Type B pancreatic cell (in vitro differentiated cells): Measurements from ENCODE around the gene AMIGO3. TPM values are rescaled to one million over a fixed set of nuclear protein-coding genes. Genes with fewer than 3 reads are reported as not detected.
A peak's percentile ranks its signal among the peaks of the same experiment; 100 is the strongest.

Experiments used
- DNase-seq: peaks from one replicate; pipeline ENCODE4 v3.0.0; 2021; ENCODE audit warnings: mixed read lengths; ENCODE audit not compliant: unreplicated experiment; ENCODE audit errors: extremely low spot score
- H3K27ac Mint-ChIP-seq: 2 replicates; pipeline ENCODE4 v1.8.0; 2021; ENCODE audit warnings: mild to moderate bottlenecking, mixed read lengths
- H3K27me3 Mint-ChIP-seq: 2 replicates; pipeline ENCODE4 v1.8.0; 2021; ENCODE audit warnings: mixed read lengths
- H3K36me3 Mint-ChIP-seq: 2 replicates; pipeline ENCODE4 v1.8.0; 2021; ENCODE audit warnings: mixed read lengths
- H3K4me1 Mint-ChIP-seq: one replicate; pipeline ENCODE4 v1.8.0; 2021; ENCODE audit warnings: mixed read lengths; ENCODE audit not compliant: unreplicated experiment
- H3K4me3 Mint-ChIP-seq: 2 replicates; pipeline ENCODE4 v1.8.0; 2021; ENCODE audit warnings: mild to moderate bottlenecking, mixed read lengths
- H3K9me3 Mint-ChIP-seq: 2 replicates; pipeline ENCODE4 v1.8.0; 2021; ENCODE audit warnings: mixed read lengths
- CTCF ChIP-seq: fragments of 200-600 bp; sonication (generic); conservative IDR thresholded peaks from 2 replicates; pipeline ENCODE4 v1.5.0; 2021; ENCODE audit warnings: antibody characterized with exemption, mild to moderate bottlenecking
- long read RNA-seq: library from polyadenylated mRNA; unstranded; transcript quantifications from one replicate; pipeline ENCODE4 v2.0.0, GENCODE V29; 2020
- total RNA-seq: library from RNA; stranded (reverse); gene quantifications from 2 replicates; pipeline ENCODE4 v1.2.1, GENCODE V29; 2021; ENCODE audit warnings: low replicate concordance

AMIGO3 gene
- 0.36 TPM in 1 of 2 replicates, not detected in the other for total RNA-seq
- long read RNA-seq = 0 reads

- H3K4me1 Mint-ChIP-seq = peaks cover 13% of the 10 kb centered on the region
- H3K27ac Mint-ChIP-seq = peak within 1 kb of the TSS; percentile 92
- no peaks in the 10 kb centered on the region for H3K36me3 Mint-ChIP-seq
- TF ChIP-seq CTCF = peak; percentile 89
- H3K4me3 Mint-ChIP-seq = peak within 1 kb of the TSS; percentile 85
- DNase-seq = peak; percentile 94
- no peaks in the 10 kb centered on the region for H3K27me3 Mint-ChIP-seq
- no peaks in the 10 kb centered on the region for H3K9me3 Mint-ChIP-seq
These were observed at the start of gene AMIGO3 for GRCh38 chr3:49719214-49719884. Gene AMIGO3 (minus strand): TSS chr3:49719684. CDS start chr3:49719465, 219 bp downstream.

- H3K9me3 Mint-ChIP-seq = no peaks in the 10 kb centered on the region
- no peak for DNase-seq
- no peak overlapping the region for H3K4me3 Mint-ChIP-seq
- H3K36me3 Mint-ChIP-seq = peaks cover 4% of the 10 kb centered on the region
- no peak overlapping the region for H3K27ac Mint-ChIP-seq
- H3K4me1 Mint-ChIP-seq = no peaks in the 10 kb centered on the region
- TF ChIP-seq CTCF = no peak
- no peaks in the 10 kb centered on the region for H3K27me3 Mint-ChIP-seq
These were observed 44.5 kb upstream of the AMIGO3 start for GRCh38 chr3:49763981-49764380.

- TF ChIP-seq CTCF = no peak
- no peak overlapping the region for H3K4me3 Mint-ChIP-seq
- peaks cover 4% of the 10 kb centered on the region for H3K36me3 Mint-ChIP-seq
- no peak for DNase-seq
- H3K27me3 Mint-ChIP-seq = no peaks in the 10 kb centered on the region
- no peak overlapping the region for H3K27ac Mint-ChIP-seq
- no peaks in the 10 kb centered on the region for H3K4me1 Mint-ChIP-seq
- no peaks in the 10 kb centered on the region for H3K9me3 Mint-ChIP-seq
These were observed 42.2 kb upstream of the AMIGO3 start for GRCh38 chr3:49761661-49762060.

- Mint-ChIP-seq H3K4me1 (peaks cover 14% of the 10 kb centered on the region), H3K4me3 (no peak overlapping the region), H3K36me3 (peaks cover 7% of the 10 kb centered on the region), H3K27me3 (no peaks in the 10 kb centered on the region), H3K9me3 (no peaks in the 10 kb centered on the region), H3K27ac (no peak overlapping the region)
- no peak for DNase-seq
- no peak for TF ChIP-seq CTCF
These were observed 39.7 kb upstream of the AMIGO3 start for GRCh38 chr3:49759226-49759625.

- H3K4me3 Mint-ChIP-seq = no peak overlapping the region
- peaks cover 9% of the 10 kb centered on the region for H3K36me3 Mint-ChIP-seq
- H3K27ac Mint-ChIP-seq = peak overlapping the region; percentile 32
- no peak for DNase-seq
- no peaks in the 10 kb centered on the region for H3K9me3 Mint-ChIP-seq
- H3K27me3 Mint-ChIP-seq = no peaks in the 10 kb centered on the region
- no peak for TF ChIP-seq CTCF
- H3K4me1 Mint-ChIP-seq = peaks cover 23% of the 10 kb centered on the region
These were observed 37.7 kb upstream of the AMIGO3 start for GRCh38 chr3:49757197-49757596.
